HepG2 (cell line): ENCODE data around the gene LBX2. TPM values are rescaled to one million over a fixed set of nuclear protein-coding genes. Genes with fewer than 3 reads are reported as not detected.

Experiments
- PRDM4 ChIP-seq: sonication (generic); formaldehyde crosslinking; IDR thresholded peaks from 2 replicates; pipeline ENCODE4 v1.9.0; 2021; ENCODE audit warnings: missing genetic modification reagents, borderline replicate concordance
- SALL1 ChIP-seq: sonication (generic); formaldehyde crosslinking; IDR thresholded peaks from 2 replicates; pipeline ENCODE4 v1.8.0; 2022; ENCODE audit warnings: mild to moderate bottlenecking, missing genetic modification reagents
- SIX1 ChIP-seq: sonication (generic); formaldehyde crosslinking; IDR thresholded peaks from 2 replicates; pipeline ENCODE4 v1.4.0; 2020; ENCODE audit warnings: missing genetic modification reagents, borderline replicate concordance
- SUZ12 ChIP-seq: fragments of 150-350 bp; IDR thresholded peaks from 2 replicates; pipeline ENCODE4 v1.6.1; 2014; ENCODE audit warnings: low read depth, low read length
- ZIK1 ChIP-seq: sonication (generic); formaldehyde crosslinking; IDR thresholded peaks from 2 replicates; pipeline ENCODE4 v1.5.0; 2020; ENCODE audit warnings: mild to moderate bottlenecking, low read depth, missing genetic modification reagents, borderline replicate concordance
- ZNF142 ChIP-seq: sonication (generic); formaldehyde crosslinking; IDR thresholded peaks from 2 replicates; pipeline ENCODE4 v1.4.0; 2020; ENCODE audit warnings: missing genetic modification reagents
- ZNF407 ChIP-seq: sonication (generic); formaldehyde crosslinking; IDR thresholded peaks from one replicate; pipeline ENCODE4 v1.5.1; 2020; ENCODE audit warnings: mild to moderate bottlenecking, missing genetic modification reagents; ENCODE audit errors: not compliant biosample characterization
- ZNF432 ChIP-seq: sonication (generic); formaldehyde crosslinking; IDR thresholded peaks from 2 replicates; pipeline ENCODE4 v1.5.0; 2020; ENCODE audit warnings: missing genetic modification reagents, mild to moderate bottlenecking, borderline replicate concordance
- ZSCAN31 ChIP-seq: sonication (generic); formaldehyde crosslinking; IDR thresholded peaks from 2 replicates; pipeline ENCODE4 v1.5.0; 2020; ENCODE audit warnings: low read depth, mild to moderate bottlenecking, missing genetic modification reagents
- polyA plus RNA-seq, 8 experiments: library from polyadenylated mRNA; depleted of rRNA in 3 of 8; stranded (reverse) in 7 of 8; unstranded in 1 of 8; fragments of >200 nt; fragmentation: Illumina TruSeq in 4 of 8; extraction: Trizol in 4 of 8; gene quantifications; 2 replicates each; pipeline versions ENCODE4 v1.2.1 to v1.2.3, GENCODE V29; 2011 to 2016; ENCODE audit warnings: low read depth in 4 of 8, missing spikeins in 1 of 8, mixed read lengths in 1 of 8; ENCODE audit not compliant: insufficient read depth in 1 of 8
- total RNA-seq, 5 experiments: library from RNA; depleted of rRNA; stranded (reverse); fragments of >200 nt; fragmentation: Illumina TruSeq; extraction: Trizol; gene quantifications; 2 replicates each; pipeline ENCODE4 v1.2.3, GENCODE V29; 2016; ENCODE audit warnings: low read depth in 1 of 5

LBX2 gene
- total and polyA plus RNA-seq, 2 of the 13 experiments (the other 11 are each of a cell fraction or from before 2014, with no cell fraction given), result 6.4 to 8.1 TPM

- TF ChIP-seq SIX1 (no peak), SALL1 (CRISPR knock-in tag) (no peak), ZIK1 (CRISPR knock-in tag) (no peak), ZSCAN31 (CRISPR knock-in tag) (no peak), PRDM4 (no peak), ZNF142 (CRISPR knock-in tag) (no peak), ZNF432 (CRISPR knock-in tag) (no peak), ZNF407 (CRISPR knock-in tag) (peak; percentile 22), SUZ12 (no peak)
These were observed 38.0 kb downstream of the LBX2 start (continued) for GRCh38 chr2:74461187-74462053.
